HG03108 (cell line): Measurements from ENCODE around the gene VAMP8.
"Not testable (repeated sequence)": the region's sequence is repeated elsewhere in the genome, so short reads cannot be mapped to it uniquely, and the experiment has no call there.

Experiments
- ATAC-seq: cut with Tn5 transposase; IDR thresholded peaks from one replicate; pipeline ENCODE4 v1.9.1; 2021; ENCODE audit warnings: moderate library complexity; ENCODE audit not compliant: unreplicated experiment

VAMP8 gene

DNA sequence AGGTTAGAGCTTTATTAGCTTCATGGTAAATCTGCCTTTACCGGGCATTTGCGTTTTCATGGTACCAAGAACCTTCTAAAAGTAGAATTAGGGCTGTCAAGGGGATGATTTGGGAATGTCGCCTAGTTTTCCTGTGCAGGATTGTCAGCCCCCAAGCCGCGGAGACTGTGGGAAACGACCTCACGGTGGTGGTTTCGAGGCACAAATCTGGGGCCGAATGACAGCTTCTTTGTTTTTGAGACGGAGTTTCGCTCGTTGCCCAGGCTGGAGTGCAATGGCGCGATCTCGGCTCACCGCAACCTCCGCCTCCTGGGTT lies 38.0 kb downstream of the VAMP8 start:
- ATAC-seq, result no peak

DNA sequence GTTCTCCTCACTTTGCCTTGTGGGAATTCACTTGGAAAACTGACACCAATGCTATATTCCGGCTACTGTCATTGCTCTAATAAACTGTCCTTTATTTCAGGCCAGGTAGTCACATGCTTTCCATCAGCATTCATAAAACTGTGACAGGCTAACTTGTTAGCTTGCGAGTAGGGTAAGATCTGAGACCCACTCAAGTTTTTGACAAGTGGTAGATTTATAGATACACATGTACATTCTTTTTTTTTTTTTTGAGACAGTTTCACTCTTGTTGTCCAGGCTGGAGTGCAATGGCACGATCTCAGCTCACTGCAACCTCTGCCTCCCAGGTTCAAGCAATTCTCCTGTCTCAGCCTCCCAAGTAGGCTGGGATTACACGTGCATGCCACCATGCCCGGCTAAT lies 40.3 kb downstream of the VAMP8 start:
- ATAC-seq, result not testable (repeated sequence)

DNA sequence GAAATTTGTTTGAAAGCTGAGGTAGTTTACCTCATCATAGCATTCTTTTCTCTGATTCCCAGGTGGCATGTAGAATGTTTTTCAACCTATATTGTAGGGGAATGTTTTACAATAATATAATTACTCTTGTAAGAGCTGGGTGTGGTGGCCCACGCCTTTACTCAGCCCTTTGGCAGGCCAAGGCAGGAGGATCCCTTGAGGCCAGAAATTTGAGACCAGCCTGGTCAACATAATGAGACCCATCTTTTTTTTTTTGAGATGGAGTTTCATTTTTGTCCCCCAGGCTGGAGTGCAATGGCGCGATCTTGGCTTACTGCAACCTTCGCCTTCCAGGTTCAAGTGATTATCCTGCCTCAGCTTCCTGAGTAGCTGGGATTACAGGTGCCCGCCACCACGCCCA lies 42.2 kb downstream of the VAMP8 start:
- no peak for ATAC-seq

DNA sequence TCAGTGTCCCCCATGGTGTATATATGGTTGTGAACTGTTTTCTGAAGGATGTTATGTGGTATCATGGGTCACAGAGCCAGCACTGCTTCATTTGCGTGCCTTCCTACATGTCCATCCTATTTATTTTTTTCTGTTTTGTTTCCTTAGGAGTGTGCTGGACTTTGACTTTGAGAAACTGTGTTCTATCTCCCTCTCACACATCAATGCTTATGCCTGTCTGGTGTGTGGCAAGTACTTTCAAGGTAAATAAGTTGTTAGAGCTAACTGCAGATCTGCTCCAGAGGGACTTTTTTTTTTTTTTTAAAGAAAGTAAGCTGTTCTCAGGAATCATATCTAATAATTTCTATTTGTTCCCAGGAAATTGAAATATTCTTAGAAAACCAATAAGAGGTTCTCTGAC lies 44.0 kb downstream of the VAMP8 start:
- no peak for ATAC-seq

DNA sequence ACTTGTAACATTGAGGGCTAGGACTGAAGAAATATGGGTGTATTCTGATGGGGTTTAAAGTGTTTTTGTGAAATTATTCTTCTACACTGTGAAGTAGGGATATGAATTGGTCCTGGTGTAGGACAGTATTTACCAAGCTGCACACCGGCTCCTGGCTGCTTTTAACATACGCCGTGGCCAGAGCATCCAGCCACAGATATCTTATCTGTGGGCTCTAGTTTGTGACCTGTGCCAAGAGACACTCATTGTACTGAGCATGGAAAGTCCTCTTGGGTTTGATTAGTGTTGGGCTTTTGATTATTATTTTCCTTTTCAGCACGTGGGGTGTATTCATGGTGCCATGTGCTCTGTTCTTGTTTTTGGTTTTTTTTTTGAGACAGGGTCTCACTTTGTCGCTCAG lies 46.6 kb downstream of the VAMP8 start:
- ATAC-seq, result no peak

DNA sequence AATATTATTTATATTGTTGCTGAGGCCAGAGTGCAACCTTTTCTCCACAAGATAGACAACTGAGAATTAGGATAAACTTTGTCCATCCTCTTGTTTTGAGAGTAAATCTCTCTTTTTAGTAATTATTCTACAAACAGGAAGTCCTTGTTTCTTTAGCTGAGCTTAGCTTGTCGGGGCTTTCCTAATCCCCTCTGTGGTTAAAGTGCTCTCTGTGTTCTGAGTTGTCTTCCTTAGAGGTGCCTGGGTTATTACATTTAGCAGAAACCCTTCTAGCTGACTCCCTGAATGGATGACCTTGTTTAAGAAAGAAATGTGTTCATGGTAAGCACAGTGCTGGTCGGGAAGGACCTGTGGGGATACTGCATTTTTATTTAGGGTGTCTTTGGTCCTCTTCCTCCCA lies 51.3 kb downstream of the VAMP8 start:
- ATAC-seq, result peak; percentile 68

DNA sequence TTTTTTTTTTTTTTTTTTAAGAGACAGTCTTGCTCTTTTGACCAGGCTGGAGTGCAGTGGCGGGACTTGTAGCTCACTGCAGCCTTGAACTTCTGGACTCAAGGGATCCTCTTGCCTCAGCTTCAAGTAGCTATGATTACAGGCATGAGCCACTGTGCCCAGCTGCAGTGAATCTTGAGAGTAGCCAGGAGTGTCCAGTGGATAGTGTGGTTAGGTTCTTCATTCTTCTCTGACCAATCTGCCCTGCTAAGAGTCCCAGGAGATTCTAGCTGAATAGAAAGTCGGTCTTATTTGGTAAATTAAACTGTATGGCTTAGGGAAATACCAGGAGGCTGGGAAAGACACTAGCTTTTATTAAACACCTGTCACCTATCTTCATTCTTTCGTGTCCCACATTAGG lies 53.9 kb downstream of the VAMP8 start:
- no peak for ATAC-seq
